GM21529 (cell line): ENCODE data around the gene HTR3C.
"Not testable (repeated sequence)": the region's sequence is repeated elsewhere in the genome, so short reads cannot be mapped to it uniquely, and the experiment has no call there.

Source experiments
- ATAC-seq: cut with Tn5 transposase; IDR thresholded peaks from one replicate; pipeline ENCODE4 v1.9.1; 2021; ENCODE audit not compliant: unreplicated experiment

The HTR3C gene

DNA sequence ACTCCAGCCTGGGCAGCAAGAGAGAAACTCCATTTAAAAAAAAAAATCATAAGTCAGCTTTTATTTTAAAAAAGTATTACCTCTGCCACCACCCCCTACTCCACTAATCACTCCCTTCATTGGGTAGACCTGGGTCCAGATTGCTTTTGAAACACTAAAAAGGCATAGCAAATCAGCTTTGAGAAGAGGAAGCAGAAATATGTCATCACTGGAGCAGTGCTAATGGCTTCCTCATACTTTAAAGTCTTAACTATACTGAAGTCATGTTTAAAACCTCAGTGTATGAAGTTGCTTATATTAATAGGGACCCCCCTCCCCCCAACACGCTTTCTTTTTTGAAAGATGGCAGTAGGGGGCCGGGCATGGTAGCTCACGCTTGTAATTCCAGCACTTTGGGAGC lies 22.3 kb upstream of the HTR3C start:
- no peak for ATAC-seq

DNA sequence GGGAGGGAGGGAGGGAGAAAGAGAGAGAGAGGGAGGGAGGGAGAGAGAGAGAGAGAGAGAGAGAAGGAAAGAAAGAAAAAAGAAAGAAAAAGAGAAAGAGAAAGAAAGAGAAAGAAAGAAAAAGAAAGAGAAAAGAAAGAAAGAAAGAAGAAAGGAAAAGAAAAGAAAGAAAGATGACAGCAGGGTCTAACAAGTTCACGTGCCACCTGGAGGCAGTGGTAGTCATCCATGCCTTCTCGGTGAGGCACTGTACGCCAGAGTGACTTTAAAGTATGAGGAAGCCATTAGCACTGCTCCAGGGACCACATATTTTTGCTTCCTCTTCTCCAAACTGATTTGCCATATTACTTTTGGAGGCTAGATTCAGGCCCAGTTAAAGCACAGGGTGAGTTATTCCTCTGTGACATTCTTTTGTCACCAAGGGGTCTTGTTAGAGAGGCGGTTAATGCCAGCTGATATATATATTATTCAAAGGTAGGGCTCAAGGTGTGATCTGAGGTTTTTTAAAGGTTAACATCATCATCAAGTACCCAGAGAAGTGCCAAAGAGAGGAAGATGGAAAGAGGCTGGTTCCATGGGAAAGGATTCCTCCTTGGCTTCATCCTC lies 21.6 kb upstream of the HTR3C start, which contains the start of gene HTR3D:
Gene HTR3D, plus strand, starts transcription at position 556 of the 606 bp plus-strand sequence. Its CDS starts 0 bp downstream, at position 556.
- no peak for ATAC-seq

DNA sequence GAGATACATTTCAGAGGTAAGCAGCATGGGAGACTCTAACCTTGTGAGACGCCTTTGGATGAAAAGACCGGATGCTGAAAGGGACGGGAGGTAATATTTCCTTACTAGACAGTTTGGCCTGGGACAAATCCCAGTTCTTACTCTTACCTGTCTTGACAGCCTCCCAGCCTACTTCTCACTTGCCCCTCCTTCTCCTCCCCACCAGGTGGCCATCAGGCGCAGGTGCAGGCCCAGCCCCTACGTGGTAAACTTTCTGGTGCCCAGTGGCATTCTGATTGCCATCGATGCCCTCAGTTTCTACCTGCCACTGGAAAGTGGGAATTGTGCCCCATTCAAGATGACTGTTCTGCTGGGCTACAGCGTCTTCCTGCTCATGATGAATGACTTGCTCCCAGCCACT lies 15.0 kb upstream of the HTR3C start:
- no peak for ATAC-seq

DNA sequence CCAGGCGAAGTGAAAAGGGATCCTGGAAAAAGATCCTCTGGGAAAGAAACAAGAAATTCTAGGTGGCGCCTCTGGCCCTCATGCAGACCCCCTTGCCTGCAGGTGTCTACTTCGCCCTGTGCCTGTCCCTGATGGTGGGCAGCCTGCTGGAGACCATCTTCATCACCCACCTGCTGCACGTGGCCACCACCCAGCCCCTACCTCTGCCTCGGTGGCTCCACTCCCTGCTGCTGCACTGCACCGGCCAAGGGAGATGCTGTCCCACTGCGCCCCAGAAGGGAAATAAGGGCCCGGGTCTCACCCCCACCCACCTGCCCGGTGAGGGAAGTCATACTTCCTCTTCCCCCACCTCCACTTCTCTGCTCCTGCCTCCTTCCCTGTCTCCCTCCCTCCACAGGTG lies 14.5 kb upstream of the HTR3C start:
- not testable (repeated sequence) for ATAC-seq

DNA sequence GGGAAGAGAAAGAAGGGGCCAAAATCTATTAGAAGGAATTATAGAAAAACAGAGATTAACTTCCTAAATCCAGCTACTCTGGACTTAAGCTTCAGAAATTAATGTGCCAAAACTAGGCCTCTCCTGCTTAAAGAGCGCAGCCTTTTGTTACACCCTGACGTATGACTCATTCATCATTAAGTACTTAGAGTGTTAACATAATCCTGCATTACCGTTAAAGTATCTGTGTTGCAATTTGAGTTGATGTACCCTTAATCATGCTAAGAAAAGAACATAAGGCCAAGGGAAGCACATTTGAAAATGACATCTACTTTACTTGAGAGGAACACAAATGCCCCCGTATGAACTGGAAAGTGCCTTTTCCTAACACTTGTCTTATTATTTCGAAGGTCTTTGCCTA lies 13.4 kb upstream of the HTR3C start:
- no peak for ATAC-seq

DNA sequence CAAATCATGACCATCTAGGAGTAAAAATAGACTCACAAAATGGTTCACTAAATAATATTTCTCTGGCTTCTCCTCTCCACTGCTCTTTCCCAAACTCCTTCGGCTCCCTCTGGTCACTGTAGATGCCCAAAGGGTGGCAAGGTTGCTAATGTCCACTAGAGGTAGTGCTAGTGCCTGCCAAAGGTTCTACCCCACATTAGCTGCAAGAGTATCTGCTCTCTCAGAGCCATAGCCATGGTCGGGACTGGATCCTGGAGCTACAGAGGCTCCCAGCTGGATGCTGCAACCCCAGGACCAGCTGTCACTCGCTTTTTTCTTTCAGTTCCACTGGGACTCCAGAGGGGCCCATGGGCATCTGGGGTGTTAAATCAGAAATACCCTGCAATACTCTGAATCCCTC lies 12.8 kb upstream of the HTR3C start:
- no peak for ATAC-seq

DNA sequence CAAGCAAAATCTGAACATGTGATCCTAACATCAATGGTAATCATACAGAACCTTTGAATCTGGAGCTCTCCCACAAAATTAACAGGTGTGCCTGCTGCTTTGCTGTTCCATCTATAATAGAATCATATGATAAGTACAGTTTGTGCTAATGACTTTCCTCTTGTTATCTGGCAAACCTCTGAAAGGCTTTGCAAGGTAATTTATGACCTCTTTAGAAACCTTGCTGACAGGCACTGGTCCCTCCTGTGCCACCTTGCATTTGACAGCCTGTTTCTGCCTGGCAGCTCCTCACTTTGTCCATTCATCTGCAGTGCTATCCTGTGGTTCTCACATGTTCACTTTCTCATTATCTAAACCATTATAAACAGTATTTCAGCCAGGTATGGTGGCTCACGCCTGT lies 10.2 kb upstream of the HTR3C start:
- ATAC-seq, result no peak

DNA sequence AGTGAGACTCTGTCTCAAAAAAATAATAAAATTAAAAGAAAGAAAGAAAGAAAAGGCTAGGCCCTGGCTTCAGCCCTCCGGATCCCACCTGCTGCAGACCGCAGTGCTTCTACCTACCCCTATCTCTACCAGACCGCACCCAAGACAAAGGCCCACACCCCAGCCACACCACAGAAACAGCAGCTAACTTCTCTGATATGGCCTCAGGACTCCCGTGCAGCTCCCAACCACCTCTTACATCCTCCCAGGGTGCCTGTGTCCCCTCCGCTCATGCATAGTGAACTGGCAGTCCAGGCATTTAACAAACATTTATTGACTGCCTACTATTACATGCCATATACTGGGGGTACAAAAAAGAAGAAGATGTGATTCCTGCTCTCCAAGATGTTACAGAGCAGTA lies 6.9 kb upstream of the HTR3C start:
- ATAC-seq, result no peak

DNA sequence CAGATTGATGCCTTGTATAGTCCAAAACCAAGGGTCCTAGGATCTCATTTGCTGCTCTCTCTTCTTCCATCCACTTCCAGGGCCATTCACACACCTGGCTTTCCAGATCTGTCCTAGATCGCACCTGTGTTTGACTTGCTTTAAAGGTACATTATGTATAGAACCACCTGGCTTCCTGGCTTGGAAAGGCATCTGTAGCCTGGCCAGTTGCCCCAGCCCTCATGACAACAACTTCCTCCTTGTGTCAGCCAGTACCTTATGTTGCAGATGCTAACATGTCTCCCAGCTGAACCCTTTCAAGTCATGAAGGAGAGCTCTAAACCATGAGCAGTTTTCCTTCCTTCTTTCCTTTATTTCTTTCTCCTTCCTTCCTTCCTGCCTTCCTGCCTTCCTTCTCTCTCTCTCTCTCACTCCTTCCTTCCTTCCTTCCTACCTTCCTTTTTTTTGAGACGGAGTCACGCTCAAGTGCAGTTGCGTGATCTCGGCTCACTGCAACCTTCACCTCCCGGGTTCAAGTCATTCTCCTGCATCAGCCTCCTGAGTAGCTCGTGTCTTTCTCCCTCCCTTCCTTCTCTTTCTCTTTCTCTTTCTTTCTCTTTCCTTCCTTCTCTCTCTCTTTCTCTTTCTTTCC lies 2.5 kb upstream of the HTR3C start:
- ATAC-seq, result no peak

DNA sequence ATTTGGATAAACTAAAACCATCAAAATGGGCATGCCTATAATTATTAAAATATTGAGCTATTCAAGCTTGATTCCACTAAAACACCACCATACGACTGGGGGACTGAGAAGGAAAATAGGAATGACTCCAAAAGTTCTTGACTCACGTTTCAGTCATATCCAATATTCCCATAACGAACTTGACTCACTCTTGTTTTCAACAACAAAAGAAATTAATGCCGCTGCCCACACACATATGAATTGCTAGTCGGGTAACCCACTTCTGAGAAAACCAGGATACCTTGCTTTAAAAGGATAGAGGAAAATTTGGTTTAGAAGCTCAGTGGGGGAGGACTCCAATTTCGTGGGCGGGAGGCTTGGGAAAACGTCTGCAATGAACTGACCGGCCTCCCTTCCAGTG lies 5.2 kb downstream of the HTR3C start:
- ATAC-seq, result no peak

DNA sequence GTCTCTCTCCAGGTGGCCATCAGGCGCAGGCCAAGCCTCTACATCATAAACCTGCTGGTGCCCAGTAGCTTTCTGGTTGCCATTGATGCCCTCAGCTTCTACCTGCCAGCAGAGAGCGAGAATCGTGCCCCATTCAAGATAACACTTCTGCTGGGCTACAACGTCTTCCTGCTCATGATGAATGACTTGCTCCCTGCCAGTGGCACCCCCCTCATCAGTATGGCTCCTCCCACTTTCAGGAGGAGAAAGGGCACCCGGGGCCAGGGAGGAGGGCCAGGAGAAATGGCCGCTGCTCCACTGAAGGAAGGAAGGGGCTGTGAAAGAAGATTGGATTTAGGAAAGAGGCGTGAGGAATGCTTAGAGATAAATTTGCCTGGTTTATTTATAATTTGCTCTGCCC lies 6.6 kb downstream of the HTR3C start:
- ATAC-seq, result no peak

DNA sequence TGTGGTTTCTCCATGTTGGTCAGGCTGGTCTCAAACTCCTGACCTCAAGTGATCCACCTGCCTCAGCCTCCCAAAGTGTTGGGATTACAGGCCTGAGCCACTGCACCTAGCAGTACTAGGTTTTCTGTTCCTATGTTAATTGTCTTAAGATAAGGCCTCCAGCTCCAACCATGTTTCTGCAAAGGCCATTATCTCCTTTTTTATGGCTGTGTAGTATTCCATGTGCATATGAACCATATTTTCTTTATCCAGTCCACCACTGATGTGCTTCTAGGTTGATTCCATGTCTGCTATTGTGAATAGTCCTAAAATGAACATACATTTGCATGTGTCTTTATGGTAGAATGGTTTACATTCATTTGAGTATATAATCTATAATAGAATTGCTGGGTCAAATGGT lies 9.8 kb downstream of the HTR3C start:
- ATAC-seq, result no peak

DNA sequence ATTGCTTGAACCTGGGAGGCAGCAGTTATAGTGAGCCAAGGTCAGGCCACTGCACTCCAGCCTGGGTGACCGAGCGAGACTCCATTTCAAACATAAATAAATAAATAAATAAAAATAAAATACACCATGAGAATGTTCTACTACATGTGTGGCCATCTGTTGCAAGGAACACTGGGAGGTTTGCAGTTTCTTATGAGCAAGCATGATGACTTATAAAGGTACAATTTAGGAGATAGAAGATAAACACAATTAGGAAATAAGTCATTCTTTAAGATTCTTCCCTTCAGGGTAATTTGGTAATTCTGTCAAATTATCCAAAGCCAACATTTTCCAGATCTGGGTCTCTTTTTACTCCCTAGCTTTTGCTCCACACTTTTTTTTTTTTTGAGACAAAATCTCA lies 13.4 kb downstream of the HTR3C start:
- ATAC-seq, result no peak

DNA sequence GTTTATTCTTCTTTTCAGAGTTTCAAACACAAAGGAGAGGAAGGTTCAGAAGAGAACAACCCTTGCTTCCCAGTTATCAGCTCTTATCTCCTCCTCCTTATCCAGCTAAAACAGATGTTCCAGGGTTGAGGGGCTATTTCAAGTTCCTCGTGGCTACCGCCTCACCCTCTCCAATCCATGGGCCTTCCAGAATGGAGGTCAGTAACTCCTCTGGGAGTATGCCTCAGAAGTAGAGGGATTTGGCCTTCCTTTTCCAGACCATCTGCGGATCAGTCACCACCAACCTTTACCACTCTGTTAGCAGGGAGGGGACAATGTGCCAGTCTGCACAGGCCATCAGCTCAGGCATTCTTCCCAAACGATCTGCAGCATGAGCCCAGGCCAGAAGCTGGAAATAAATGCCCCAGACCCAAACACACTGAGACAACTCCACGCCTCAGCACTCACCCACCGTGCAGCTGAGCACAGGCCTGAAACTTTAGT lies 14.8 kb downstream of the HTR3C start:
- no peak for ATAC-seq

DNA sequence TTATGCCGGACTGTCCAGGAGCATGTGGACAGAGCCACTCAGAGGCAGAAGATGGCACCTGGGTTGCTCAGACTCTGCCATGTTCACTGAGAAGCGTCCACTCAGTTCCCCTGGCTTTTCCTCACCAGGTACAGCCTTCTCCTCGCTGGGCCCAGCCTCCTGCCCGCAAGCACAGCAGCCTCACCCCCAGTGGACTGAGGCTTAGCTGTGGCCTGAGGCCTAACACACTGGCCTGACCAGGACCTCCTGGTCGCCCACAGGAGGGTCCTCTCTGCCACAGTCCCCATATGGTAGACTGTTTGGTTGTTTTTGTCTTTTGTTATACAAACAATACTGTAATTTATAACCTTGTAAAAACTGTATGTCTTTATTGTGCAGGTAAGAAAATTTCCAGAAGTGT lies 15.5 kb downstream of the HTR3C start:
- no peak for ATAC-seq

DNA sequence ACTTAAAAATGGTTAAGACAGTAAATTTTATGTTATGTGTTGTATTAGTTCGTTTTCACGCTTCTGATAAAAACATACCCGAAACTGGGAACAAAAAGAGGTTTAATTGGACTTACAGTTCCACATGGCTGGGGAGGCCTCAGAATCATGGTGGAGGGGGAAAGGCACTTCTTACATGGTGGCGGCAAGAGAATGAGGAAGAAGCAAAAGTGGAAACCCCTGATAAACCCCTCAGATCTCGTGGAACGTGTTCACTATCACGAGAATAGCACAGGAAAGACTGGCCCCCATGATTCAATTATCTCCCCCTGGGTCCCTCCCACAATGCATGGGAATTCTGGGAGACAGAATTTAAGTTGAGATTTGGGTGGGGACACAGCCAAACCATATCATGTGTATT lies 18.3 kb downstream of the HTR3C start:
- ATAC-seq, result not testable (repeated sequence)

DNA sequence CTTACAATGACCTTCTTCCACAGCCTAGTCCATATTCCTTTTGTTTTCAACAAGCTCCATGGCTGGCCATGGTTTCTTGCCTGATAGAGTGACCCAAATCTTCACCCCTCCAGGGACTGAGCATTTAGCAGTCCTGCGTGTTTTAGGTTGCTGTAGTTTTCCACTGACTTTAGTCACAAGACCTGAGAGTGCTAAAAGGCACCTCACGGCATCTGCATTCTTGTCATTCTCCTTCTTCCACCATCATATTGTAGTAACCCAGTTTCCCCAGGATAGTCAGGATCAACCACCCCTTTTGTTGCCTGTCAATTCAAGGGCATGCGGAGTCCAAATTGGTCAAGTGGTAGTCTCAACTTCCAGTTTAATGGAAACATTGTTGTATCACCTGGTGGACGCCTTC lies 20.8 kb downstream of the HTR3C start:
- ATAC-seq, result no peak

DNA sequence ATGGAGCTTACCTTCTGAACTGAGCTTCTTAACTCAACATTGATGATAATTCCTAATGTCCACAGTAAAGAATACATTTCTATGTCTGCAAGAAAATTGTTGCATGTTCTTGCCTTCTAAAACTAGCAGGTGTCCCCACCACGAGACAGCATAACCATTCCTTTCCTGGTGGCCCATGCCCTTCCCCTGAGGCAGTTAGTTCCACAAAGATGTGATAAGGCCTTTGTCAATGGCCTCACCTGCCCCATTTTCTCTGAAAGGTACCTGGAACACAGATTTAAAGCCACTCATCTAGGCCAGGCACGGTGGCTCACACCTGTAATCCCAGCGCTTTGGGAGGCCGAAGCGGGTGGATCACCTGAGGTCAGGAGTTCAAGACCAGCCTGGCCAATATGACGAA lies 23.1 kb downstream of the HTR3C start:
- ATAC-seq, result no peak

DNA sequence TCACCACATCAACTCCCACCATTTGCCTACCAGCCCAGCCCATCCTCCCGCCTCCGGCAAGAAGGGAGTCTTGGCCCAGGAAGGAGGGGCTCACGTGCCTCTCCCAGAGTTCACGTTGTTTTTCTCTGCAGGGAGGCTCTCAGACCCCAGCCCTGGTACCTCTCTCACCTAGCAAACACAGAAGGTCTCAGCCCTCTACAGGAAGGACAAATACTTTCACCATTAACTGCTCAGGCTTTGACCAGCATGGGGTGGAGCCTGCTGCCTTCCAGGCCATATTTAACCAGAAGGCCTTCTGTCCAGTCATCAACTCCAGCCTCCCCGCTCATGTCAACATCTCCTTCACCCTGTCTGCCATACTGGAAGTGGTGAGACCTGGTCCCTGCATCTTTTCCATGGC lies 25.0 kb downstream of the HTR3C start:
- no peak for ATAC-seq

DNA sequence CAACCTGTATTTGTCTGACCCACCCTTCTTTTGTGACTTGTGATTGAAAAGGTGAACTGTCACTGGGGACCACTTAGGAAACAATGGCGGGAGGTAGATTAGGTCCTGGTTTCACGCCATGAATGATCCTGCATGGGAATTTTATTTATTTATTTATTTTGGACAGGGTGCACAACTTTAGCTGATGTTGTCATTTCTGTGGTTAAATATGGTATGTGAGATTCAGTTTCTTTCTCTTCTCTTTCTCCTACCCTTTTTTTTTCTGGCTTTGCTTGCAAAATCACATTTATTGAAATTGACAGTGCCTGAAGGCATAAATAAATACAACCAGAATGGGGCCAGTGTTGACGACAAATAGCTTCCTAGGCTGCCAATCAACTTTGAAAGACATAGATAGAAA lies 26.0 kb downstream of the HTR3C start:
- ATAC-seq, result no peak

DNA sequence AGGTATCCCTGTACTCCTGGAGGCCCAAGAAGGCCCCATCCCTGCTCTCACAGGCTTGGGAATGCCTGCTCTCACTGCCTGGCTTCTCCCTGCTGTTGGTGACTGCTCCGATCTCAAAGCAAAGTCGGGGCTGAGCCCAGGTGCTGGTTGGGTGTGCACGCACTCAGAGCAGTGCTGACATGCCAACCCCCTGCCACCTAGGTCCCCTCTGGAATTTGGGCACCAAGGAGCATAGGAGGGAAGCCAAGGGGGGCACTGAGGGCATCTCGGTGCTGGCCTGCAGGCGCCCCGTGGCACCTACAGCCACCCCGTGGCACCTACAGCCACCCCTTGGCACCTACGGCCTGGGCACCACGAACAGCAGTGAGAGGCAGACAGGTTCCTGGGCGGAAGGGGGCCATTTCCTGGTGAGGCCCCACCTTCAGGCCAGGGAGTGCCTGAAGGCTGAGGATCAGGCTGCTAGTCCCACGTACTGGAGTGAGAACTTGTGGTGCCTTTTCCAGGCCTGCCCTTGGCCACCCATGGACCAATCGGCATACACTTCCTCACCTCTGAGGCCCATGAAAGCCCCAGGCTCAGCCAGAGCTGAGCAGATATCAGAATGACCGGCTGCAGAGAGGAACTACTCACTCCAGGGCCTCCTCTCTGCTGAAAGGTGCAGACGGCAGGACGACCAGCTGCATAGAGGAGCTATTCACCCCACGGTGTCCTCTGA lies 28.4 kb downstream of the HTR3C start:
- no peak for ATAC-seq

DNA sequence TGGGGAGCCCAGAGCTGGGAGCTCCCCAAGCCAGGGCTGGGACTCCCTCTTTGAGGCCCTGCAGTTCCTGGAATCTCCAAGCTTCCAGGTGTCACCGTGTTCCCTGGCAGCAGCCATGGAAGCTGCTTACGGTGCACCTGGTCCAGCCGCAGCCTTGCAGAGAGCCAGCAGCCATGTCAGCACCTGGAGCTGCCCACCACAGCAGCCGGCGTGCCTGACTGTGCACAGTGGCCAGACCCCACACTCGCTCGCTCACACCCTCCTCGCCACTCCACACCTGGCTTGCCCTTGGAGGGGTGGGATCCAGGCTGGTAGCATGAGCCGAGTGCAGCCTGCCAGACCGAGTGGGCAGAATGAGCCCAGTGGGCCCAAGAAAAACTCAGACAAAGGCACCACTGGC lies 29.2 kb downstream of the HTR3C start:
- no peak for ATAC-seq
